Tibial nerve (tissue), 4 donors: ENCODE measurements around the gene MACF1. TPM values are rescaled to one million over a fixed set of nuclear protein-coding genes. Genes with fewer than 3 reads are reported as not detected.

Experiments used
- DNase-seq, 2 donors: peaks; one replicate each; pipeline ENCODE4 v3.0.0-alpha.2; 2019; ENCODE audit warnings: low spot score in 2 of 2
- H3K27ac ChIP-seq, 4 donors: fragments of 200-600 bp; sonication (generic) in 3 of 4; one replicate each; pipeline ENCODE4 v1.5.1; 2017 to 2019; ENCODE audit warnings: mild to moderate bottlenecking in 1 of 4
- H3K27me3 ChIP-seq, 2 donors: fragments of 200-600 bp; sonication (generic) in 1 of 2; one replicate each; pipeline versions ENCODE4 v1.5.1 to v1.6.0; 2017 to 2019
- H3K36me3 ChIP-seq, 3 donors: fragments of 200-600 bp; sonication (generic); one replicate each; pipeline ENCODE4 v1.5.1; 2018 to 2019
- H3K4me1 ChIP-seq, 4 donors: fragments of 200-600 bp; sonication (generic) in 3 of 4; one replicate each; pipeline ENCODE4 v1.5.1; 2017 to 2019
- H3K4me3 ChIP-seq, 4 donors: fragments of 200-600 bp; sonication (generic) in 3 of 4; one replicate each; pipeline ENCODE4 v1.5.1; 2017 to 2019; ENCODE audit warnings: mild to moderate bottlenecking in 1 of 4, moderate library complexity in 1 of 4
- H3K9me3 ChIP-seq, 4 donors: fragments of 200-600 bp; sonication (generic) in 3 of 4; one replicate each; pipeline ENCODE4 v1.5.1; 2017 to 2019
- CTCF ChIP-seq, 5 experiments: fragments of 200-600 bp in 3 of 5; fragments of 450-650 bp in 2 of 5; sonication (generic) in 3 of 5; IDR thresholded peaks; one replicate each; pipeline ENCODE4 v1.5.1; 2016 to 2019; ENCODE audit warnings: antibody characterized with exemption in 5 of 5, mild to moderate bottlenecking in 3 of 5, moderate library complexity in 2 of 5
- EP300 ChIP-seq, 2 donors: sonication (generic); formaldehyde crosslinking; IDR thresholded peaks; one replicate each; pipeline ENCODE4 v1.6.1; 2017; ENCODE audit warnings: antibody characterized with exemption in 2 of 2, mild to moderate bottlenecking in 1 of 2
- POLR2A ChIP-seq, 2 donors: fragments of 450-650 bp; IDR thresholded peaks; one replicate each; pipeline ENCODE4 v1.6.1; 2017; ENCODE audit warnings: antibody characterized with exemption in 2 of 2, mild to moderate bottlenecking in 2 of 2, moderate library complexity in 2 of 2
- WGBS, 2 donors: methylation state at CpG; one replicate each; pipeline ENCODE4 v1.1.5; 2018; 5-methylcytosine and 5-hydroxymethylcytosine counted together
- total RNA-seq, 4 donors: library from RNA; depleted of rRNA; stranded (reverse); fragments of >200 nt; gene quantifications; one replicate each; pipeline ENCODE4 v1.1.0, GENCODE V29; 2016

MACF1 gene
- total RNA-seq, 4 donors from 2014 or later, result 214 to 296 (median 244) TPM

GRCh38 chr1:39230261-39231190 lies 26.0 kb downstream of the MACF1 start:
- 66 to 75% methylated on average over 9 of the region's 9 CpGs for WGBS, 2 donors
- no peaks in the 10 kb centered on the region for H3K9me3 ChIP-seq
- H3K36me3 ChIP-seq, result no peaks in the 10 kb centered on the region
- H3K4me3 ChIP-seq, result no peak overlapping the region
- DNase-seq, result peak in 1 of 2 donors; percentile 29
- H3K27me3 ChIP-seq, result no peaks in the 10 kb centered on the region
- TF ChIP-seq CTCF (IDR thresholded peaks at IDR 0.05) (no peak), EP300 (IDR thresholded peaks at IDR 0.05) (peak in 1 of 2 donors; percentile 52)
- H3K27ac ChIP-seq, result no peak overlapping the region
- H3K4me1 ChIP-seq, result peaks cover 0 to 13% (median 8%) of the 10 kb centered on the region in 4 donors

GRCh38 chr1:39236971-39237370 lies 32.5 kb downstream of the MACF1 start:
- H3K27ac ChIP-seq, result no peak overlapping the region

GRCh38 chr1:39238476-39238875 lies 34.0 kb downstream of the MACF1 start:
- WGBS, 2 donors, result 17 to 18% methylated on average over 1 of the region's 1 CpG
- TF ChIP-seq POLR2A (IDR thresholded peaks at IDR 0.05), result no peak
- no peak for TF ChIP-seq EP300 (IDR thresholded peaks at IDR 0.05)
- TF ChIP-seq CTCF (IDR thresholded peaks at IDR 0.05), result no peak
- Histone ChIP-seq H3K4me1 (peaks cover 0 to 9% (median 3%) of the 10 kb centered on the region in 4 donors), H3K4me3 (no peak overlapping the region), H3K27ac (no peak overlapping the region), H3K27me3 (no peaks in the 10 kb centered on the region), H3K9me3 (no peaks in the 10 kb centered on the region), H3K36me3 (peaks cover 0 to 7% (median 0%) of the 10 kb centered on the region in 3 donors)
- no peak for DNase-seq

More at GRCh38 chr1:39236971-39237370, 32.5 kb downstream of the MACF1 start:
- no peaks in the 10 kb centered on the region for H3K27me3 ChIP-seq
- no peak overlapping the region for H3K4me3 ChIP-seq
- TF ChIP-seq POLR2A (IDR thresholded peaks at IDR 0.05), result no peak
- TF ChIP-seq EP300 (IDR thresholded peaks at IDR 0.05), result no peak
- no peak for TF ChIP-seq CTCF (IDR thresholded peaks at IDR 0.05)
- WGBS, 2 donors, result 86 to 90% methylated on average over 4 of the region's 4 CpGs
- H3K4me1 ChIP-seq, result peaks cover 0 to 14% (median 3%) of the 10 kb centered on the region in 4 donors
- H3K36me3 ChIP-seq, result peaks cover 0 to 7% (median 0%) of the 10 kb centered on the region in 3 donors
- no peaks in the 10 kb centered on the region for H3K9me3 ChIP-seq
- DNase-seq, result no peak

GRCh38 chr1:39239968-39240367 lies 35.5 kb downstream of the MACF1 start:
- Histone ChIP-seq H3K4me1 (peaks cover 0 to 8% (median 3%) of the 10 kb centered on the region in 4 donors), H3K9me3 (no peaks in the 10 kb centered on the region), H3K27me3 (no peaks in the 10 kb centered on the region), H3K4me3 (no peak overlapping the region), H3K27ac (no peak overlapping the region), H3K36me3 (peaks cover 0 to 7% (median 0%) of the 10 kb centered on the region in 3 donors)
- WGBS, 2 donors, result 97 to 99% methylated on average over 3 of the region's 3 CpGs
- TF ChIP-seq CTCF (IDR thresholded peaks at IDR 0.05) (no peak), POLR2A (IDR thresholded peaks at IDR 0.05) (no peak), EP300 (IDR thresholded peaks at IDR 0.05) (no peak)
- no peak for DNase-seq

GRCh38 chr1:39243302-39243701 lies 38.8 kb downstream of the MACF1 start:
- no peaks in the 10 kb centered on the region for H3K9me3 ChIP-seq
- DNase-seq, result no peak
- no peak for TF ChIP-seq POLR2A (IDR thresholded peaks at IDR 0.05)
- no peak for TF ChIP-seq EP300 (IDR thresholded peaks at IDR 0.05)
- TF ChIP-seq CTCF (IDR thresholded peaks at IDR 0.05), result no peak
- peaks cover 0 to 4% (median 1%) of the 10 kb centered on the region in 4 donors for H3K4me1 ChIP-seq
- H3K4me3 ChIP-seq, result no peak overlapping the region
- no peak overlapping the region for H3K27ac ChIP-seq
- WGBS, 2 donors, result 94 to 95% methylated on average over 2 of the region's 2 CpGs
- H3K27me3 ChIP-seq, result no peaks in the 10 kb centered on the region
- H3K36me3 ChIP-seq, result no peaks in the 10 kb centered on the region
